GM21447 (cell line): ENCODE results near the gene FER.
"Not testable (repeated sequence)": the region's sequence is repeated elsewhere in the genome, so short reads cannot be mapped to it uniquely, and the experiment has no call there.

Experiments
- ATAC-seq: cut with Tn5 transposase; IDR thresholded peaks from one replicate; pipeline ENCODE4 v1.9.1; 2021; ENCODE audit not compliant: unreplicated experiment

Gene FER

DNA sequence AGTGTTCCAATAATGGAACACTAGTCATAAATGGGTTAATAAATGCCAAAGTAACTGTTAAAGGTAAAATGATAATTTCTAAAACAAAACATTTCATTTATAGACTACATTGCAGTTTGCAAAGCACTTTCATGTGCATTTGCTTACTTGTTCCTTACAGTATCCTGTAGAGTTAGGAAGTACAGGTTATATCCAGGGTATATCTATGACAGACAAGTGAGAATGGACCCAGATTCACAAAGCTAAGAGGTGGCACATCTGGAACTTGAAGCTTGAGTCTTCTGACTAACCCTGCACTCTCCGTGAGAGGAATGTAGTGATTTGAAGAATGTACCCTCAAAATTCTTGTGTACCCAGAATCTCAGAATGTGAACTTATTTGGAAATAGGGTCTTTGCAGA, 121.4 kb downstream of the FER start:
- no peak for ATAC-seq

GRCh38 chr5:108876451-108876850, 128.8 kb downstream of the FER start:
- ATAC-seq = no peak

GRCh38 chr5:108878756-108879155, 131.1 kb downstream of the FER start:
- no peak for ATAC-seq

DNA sequence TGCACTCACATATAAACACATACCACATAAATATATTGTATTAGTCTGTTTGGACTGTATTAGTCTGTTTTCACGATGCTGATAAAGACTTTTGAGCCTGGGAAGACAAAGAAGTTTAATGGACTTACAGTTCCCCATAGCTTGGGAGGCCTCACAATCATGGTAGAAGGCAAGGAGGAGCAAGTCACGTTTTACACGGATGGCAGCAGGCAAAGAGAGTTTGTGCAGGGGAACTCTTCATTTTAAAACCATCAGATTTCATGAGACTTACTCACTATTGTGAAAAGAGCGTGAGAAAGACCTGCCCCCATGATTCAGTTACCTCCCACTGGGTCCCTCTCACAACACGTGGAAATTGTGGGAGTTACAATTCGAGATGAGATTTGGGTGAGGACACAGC, 133.4 kb downstream of the FER start:
- no peak for ATAC-seq

DNA sequence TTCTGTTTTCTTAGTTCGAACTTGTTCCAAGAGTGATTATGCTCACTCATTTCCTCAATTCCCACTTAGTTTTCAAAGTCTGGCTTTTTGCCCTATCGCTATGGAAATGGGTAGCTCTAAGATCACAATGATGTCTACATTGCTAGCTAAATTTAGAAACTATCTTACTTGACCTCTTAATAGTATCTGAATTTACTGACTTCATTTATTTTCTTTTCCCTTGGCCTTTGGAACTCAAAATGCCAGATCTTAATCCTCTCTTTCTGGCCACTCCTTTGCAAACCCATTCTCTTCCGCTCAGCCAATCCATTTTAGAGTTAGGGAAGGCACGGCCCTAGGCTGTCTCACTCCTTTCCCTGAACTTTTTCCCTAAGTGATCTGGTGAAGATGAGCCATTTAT, 137.0 kb downstream of the FER start:
- no peak for ATAC-seq

DNA sequence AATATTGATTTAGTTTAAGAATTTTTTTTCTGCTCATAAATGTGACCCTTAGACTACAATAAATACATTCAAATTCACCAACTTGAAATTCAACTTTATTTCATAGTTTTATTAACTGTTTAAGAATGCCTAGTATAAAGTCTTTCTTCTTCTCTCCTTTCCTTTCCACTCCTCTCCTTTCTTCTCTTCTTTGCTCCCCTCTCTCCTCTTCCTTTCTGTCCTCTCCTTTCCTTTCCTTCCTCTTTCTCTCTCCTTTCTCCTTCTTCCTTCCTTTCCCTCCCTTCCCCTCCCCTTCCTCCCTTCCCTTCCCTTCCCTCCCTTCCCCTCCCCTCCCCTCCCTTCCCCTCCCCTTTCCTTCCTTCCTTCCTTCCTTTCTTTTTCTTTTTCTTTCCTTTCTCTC, 150.6 kb downstream of the FER start:
- no peak for ATAC-seq

DNA sequence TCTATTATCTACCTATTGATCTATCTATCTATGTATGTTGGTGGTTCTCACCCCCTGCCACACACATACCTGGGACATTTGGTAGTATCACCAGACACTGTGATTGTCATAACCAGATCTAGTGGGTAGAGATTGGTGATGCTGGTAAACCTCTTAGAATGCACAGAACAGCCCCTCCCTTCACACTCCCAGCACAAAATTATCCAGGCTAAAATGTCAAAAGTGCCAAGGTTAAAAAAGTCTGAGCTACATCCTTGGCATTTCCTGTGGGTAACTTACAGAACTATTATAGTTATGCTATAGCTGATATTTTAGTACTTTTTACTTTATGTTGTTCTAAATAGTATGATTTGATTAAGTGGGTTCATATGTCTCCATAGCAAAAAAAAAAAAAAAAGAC, 151.0 kb downstream of the FER start:
- no peak for ATAC-seq

GRCh38 chr5:108899244-108899643, 151.5 kb downstream of the FER start:
- not testable (repeated sequence) for ATAC-seq

DNA sequence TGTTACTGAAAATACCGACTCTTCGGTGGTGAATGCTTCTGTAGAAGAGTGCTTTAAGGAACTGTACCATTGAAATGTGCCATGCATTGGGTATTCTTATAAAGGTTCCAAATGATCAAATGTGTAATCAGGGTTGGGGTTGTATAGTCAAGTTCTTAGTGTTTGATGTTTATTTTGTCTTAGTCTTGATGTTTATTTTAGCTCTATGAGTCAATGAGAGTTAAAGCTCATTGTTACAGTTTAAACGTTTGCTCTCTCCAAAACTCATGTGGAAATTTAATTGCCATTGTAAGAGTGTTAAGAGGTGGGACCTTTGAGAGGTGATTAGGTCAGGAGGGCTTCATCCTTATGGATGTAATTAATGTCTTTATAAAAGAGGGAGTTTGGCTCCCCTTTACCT, 153.0 kb downstream of the FER start:
- no peak for ATAC-seq

DNA sequence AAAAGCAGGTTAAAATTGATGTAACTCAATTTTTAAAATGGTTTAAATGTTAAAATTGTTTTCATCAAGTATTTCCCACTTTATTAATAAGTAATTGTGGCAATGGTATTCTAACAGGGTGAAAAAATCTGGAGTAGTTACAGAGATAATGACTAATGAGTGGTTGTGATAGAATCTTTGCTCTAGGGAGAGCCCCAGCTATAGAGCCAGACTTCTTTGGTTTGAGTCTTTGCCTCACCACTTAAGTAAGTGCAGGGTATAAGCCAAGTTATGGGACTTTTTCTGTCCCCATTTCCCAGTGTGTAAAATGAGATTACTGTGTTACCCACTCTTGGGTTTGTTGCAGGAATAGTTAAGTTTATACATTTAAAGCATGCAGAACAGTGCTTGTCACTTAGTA, 158.1 kb downstream of the FER start:
- ATAC-seq = no peak

- ATAC-seq = no peak
These were observed 162.9 kb downstream of the FER start for GRCh38 chr5:108910627-108911026.

GRCh38 chr5:108911055-108911454, 163.4 kb downstream of the FER start:
- peak; percentile 64 for ATAC-seq

GRCh38 chr5:108917596-108917995, 169.9 kb downstream of the FER start:
- ATAC-seq = no peak

GRCh38 chr5:108919591-108920326, 172.1 kb downstream of the FER start:
- ATAC-seq = no peak

DNA sequence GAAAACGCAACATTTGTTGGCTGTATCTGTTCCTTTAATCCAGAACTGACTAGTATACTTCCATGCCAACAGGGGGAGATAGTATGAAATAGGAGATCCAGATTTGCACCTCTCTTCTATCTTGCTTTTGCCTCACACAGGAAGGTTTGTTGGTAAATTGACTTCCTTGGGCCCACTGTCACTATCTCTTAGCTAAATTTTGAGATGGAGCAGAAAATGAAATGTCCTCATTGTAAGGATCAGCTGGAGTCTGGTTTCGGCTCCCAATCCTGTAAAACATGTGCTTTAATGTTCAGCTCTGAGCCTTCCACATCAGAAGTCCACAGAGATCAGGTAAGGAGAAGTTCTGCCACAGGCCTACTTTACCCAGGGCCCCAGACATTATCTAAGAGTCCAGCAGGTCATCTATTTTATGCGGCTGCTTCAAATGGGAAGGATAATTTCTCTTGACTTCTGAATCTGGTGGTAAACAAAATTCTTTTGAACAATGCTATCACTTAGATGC, 176.8 kb downstream of the FER start:
- no peak for ATAC-seq

DNA sequence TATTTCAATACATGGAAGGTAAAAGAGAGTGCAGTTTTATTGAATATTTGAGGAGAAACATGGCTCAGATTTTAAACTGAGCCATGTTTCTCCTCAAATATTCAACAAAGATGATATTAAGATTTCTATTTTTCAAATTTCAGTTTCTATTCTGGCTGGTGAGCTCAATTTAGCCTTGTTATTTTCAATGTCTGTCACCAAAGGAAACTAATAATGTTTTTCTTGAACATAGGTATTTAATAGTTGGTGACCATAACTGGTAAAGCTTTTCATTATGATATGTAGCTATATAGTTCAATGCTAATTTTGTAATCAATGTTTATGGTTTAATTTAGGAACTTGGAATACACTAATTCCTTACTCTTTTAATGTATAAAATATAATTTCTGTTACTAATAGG, 177.4 kb downstream of the FER start:
- no peak for ATAC-seq

DNA sequence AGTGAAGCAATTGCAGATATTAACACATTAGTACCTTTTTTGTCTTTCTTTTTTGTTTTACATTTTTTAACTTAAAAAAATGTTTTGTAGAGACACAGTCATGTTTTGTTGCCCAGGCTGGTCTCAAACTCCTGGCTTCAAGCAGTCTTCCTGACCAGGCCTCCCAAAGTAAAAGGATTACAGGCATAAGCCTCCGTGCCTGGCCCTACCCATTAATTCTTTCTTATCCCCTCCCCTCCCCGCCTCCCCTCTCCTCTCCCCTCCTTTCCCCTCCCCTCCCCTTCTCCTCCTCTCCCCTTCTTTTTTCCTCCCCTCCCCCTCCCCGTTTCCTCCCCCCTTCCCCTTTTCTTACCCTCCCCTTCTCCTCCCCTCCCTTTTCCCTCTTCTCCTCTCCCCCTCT, 182.4 kb downstream of the FER start:
- no peak for ATAC-seq

GRCh38 chr5:108935611-108936010, 187.9 kb downstream of the FER start:
- ATAC-seq = no peak

DNA sequence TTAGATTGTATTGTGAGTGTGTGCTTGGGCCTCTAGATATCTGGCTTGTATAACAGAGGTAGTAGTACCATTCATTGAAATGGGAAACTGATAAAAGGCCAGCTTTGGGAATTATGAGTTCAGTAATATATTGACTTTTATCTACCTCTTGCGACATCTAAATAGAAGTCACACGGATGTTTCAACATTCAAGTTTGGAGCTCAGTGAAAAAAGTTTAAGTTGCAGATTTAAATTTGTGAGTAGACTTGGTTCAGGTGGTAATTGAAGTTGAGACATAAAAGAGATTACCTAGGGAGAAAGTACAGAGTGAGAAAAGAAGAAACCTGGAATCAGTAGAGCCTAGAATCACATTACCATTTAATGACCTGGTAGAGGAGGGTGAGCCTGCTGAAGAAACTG, 189.5 kb downstream of the FER start:
- ATAC-seq = no peak

DNA sequence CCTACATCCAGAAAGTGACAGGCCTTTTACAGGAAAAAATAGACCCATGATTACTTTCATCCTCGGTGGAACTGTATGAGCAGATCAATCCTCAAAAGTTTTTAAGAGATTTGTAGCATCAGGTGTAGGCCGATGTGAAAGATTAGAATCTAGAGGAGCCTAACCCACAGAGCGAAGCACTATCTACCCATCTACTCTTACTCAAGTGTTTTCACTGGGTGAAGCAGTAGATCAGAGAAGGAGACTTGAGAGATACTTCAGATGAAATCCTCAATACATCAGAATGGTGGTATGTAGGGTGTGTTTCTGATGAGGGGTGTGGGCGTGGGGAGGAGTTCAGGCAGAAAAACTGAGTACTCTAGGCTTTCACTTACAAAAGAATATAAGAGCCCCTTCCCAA, 192.8 kb downstream of the FER start:
- no peak for ATAC-seq

GRCh38 chr5:108941746-108942145, 194.0 kb downstream of the FER start:
- no peak for ATAC-seq

DNA sequence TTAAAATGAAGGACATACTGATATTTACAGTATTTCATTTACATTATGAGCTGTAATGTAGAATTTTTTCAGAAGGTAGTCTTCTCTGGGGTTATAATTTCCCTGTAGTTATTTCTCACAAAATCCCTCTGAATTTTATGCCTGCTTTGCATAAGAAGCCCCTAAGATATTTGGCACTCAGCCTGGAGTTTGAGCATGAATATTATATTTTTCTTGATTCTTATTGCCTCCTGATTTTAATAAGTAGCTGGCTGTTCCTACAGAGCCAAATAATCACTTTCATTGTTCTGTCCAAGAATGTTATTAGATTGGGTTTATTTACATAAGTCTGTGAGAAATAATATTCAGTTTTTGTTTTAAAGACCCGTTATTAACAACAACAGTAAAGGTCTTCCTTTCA, 195.0 kb downstream of the FER start:
- no peak for ATAC-seq

GRCh38 chr5:108945094-108945493, 197.4 kb downstream of the FER start:
- ATAC-seq = no peak
